Measurements from ENCODE around the gene NPAS3. TPM values are rescaled to one million over a fixed set of nuclear protein-coding genes. Genes with fewer than 3 reads are reported as not detected.

Gene NPAS3
- total and polyA plus RNA-seq, 10 donors: 0.13 to 9.5 (median 2.9) TPM

DNA sequence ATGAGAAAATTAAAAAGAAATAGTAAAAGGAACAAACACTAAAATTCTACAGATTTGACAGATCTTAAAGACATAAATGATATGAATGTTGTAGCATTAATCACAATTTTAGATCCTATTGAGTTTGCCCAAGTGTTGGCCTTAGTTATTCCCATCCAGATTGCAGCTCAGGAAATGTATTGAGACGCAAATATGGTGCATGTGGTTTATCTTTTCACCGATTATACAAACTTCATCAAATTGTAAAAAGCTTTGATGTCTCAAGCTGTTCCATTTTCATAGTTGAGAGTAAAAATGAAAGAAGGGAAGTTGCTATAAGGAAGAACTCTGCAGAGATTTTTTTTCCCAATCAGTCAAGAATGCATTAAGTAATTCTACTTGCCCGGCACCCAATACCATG, 683.8 kb downstream of the NPAS3 start:
- 84 to 92% (median 86%) methylated on average over 3 of the region's 3 CpGs for WGBS, 5 donors
- TF ChIP-seq POLR2AphosphoS5 (IDR thresholded peaks at IDR 0.05) (no peak), CTCF (IDR thresholded peaks at IDR 0.05 in 8 of 11, conservative IDR thresholded peaks at IDR 0.05 in 3 of 11) (no peak), POLR2A (IDR thresholded peaks at IDR 0.05) (no peak)

DNA sequence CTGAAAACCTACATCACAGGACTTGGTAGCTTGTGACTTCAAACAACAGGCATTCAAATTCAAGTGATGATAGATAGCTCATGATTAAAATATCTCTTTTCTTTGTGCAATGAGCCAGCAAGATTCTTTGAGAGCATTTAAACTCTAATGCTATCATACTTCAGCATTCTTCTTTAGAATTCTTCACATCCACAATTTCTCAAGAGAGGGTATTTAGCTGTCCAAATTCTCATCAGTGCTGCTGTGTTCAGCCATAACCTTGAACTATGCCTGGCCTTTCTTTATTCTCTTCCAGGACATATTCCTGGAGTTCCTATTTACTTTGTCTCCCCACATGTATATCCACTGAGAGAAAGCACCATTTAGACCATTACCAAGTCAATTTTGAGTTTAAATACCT, 691.1 kb downstream of the NPAS3 start:
- Histone ChIP-seq H3K4me1 (no peaks in the 10 kb centered on the region), H3K27ac (no peak overlapping the region), H3K27me3 (replicated peaks in 1 of 7) (no peaks in the 10 kb centered on the region), H3K9me3 (no peaks in the 10 kb centered on the region), H3K4me3 (no peak overlapping the region), H3K36me3 (no peaks in the 10 kb centered on the region)
- TF ChIP-seq POLR2A (IDR thresholded peaks at IDR 0.05) (no peak), POLR2AphosphoS5 (IDR thresholded peaks at IDR 0.05) (no peak)
- DNase-seq: no peak
- intact Hi-C loops (cut with DNase I; ENCODE audit: low total_unique reads): no loop called here

More for the DNA sequence above, 683.8 kb downstream of the NPAS3 start:
- no peaks in the 10 kb centered on the region for H3K27me3 ChIP-seq (replicated peaks in 1 of 7)
- no peak overlapping the region for H3K27ac ChIP-seq
- H3K9me3 ChIP-seq: no peaks in the 10 kb centered on the region
- H3K4me1 ChIP-seq: no peaks in the 10 kb centered on the region
- DNase-seq: no peak
- no peaks in the 10 kb centered on the region for H3K36me3 ChIP-seq
- intact Hi-C loops (cut with DNase I; ENCODE audit: low total_unique reads): no loop called here
- no peak overlapping the region for H3K4me3 ChIP-seq

GRCh38 chr14:33631021-33631420, 692.3 kb downstream of the NPAS3 start:
- Histone ChIP-seq H3K36me3 (no peaks in the 10 kb centered on the region), H3K4me3 (no peak overlapping the region), H3K27ac (no peak overlapping the region), H3K9me3 (no peaks in the 10 kb centered on the region), H3K4me1 (no peaks in the 10 kb centered on the region), H3K27me3 (replicated peaks in 1 of 7) (no peaks in the 10 kb centered on the region)
- 83 to 93% (median 90%) methylated on average over 1 of the region's 1 CpG for WGBS, 5 donors
- DNase-seq: no peak
- intact Hi-C loops (cut with DNase I; ENCODE audit: low total_unique reads): no loop called here
- TF ChIP-seq POLR2AphosphoS5 (IDR thresholded peaks at IDR 0.05) (no peak), CTCF (IDR thresholded peaks at IDR 0.05 in 8 of 11, conservative IDR thresholded peaks at IDR 0.05 in 3 of 11) (no peak), POLR2A (IDR thresholded peaks at IDR 0.05) (no peak)

GRCh38 chr14:33631441-33631840, 692.8 kb downstream of the NPAS3 start:
- no peaks in the 10 kb centered on the region for H3K9me3 ChIP-seq
- 63 to 84% (median 74%) methylated on average over 6 of the region's 6 CpGs for WGBS, 5 donors
- no peaks in the 10 kb centered on the region for H3K27me3 ChIP-seq (replicated peaks in 1 of 7)
- TF ChIP-seq POLR2A (IDR thresholded peaks at IDR 0.05) (no peak), POLR2AphosphoS5 (IDR thresholded peaks at IDR 0.05) (no peak), CTCF (IDR thresholded peaks at IDR 0.05 in 8 of 11, conservative IDR thresholded peaks at IDR 0.05 in 3 of 11) (no peak)
- no peak overlapping the region for H3K4me3 ChIP-seq
- intact Hi-C loops (cut with DNase I; ENCODE audit: low total_unique reads): no loop called here
- no peak overlapping the region for H3K27ac ChIP-seq
- DNase-seq: no peak
- H3K4me1 ChIP-seq: no peaks in the 10 kb centered on the region
- no peaks in the 10 kb centered on the region for H3K36me3 ChIP-seq

DNA sequence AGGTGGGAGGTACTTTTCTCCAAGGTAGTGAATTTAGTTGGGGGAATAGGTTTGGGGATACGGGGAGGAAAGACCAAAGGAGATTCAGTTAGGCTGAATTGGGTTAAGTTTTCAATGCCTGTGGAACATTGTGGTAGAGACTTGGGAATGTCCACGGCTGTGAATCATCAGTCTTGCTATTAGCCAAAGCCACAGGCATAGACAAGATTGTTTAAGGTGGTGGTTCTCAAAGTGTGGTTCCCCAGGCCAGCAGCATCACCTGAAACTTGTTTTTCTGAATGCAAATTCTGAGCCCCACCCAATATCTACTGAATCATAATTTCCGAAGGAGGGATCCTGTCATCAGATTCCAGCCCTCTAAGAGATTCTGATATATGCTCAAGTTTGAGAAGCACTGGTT, 696.0 kb downstream of the NPAS3 start:
- H3K27me3 ChIP-seq (replicated peaks in 1 of 7): no peaks in the 10 kb centered on the region
- 81 to 96% (median 88%) methylated on average over 3 of the region's 3 CpGs for WGBS, 5 donors
- H3K4me3 ChIP-seq: no peak overlapping the region
- no peaks in the 10 kb centered on the region for H3K4me1 ChIP-seq
- no peak for DNase-seq
- no peak overlapping the region for H3K27ac ChIP-seq
- no peaks in the 10 kb centered on the region for H3K9me3 ChIP-seq
- H3K36me3 ChIP-seq: no peaks in the 10 kb centered on the region
- TF ChIP-seq CTCF (IDR thresholded peaks at IDR 0.05 in 8 of 11, conservative IDR thresholded peaks at IDR 0.05 in 3 of 11): no peak
- TF ChIP-seq POLR2A (IDR thresholded peaks at IDR 0.05): no peak
- TF ChIP-seq POLR2AphosphoS5 (IDR thresholded peaks at IDR 0.05): no peak
- intact Hi-C loops (cut with DNase I; ENCODE audit: low total_unique reads): no loop called here
